SK-N-SH (cell line): ENCODE results near the gene FRMD5. TPM values are rescaled to one million over a fixed set of nuclear protein-coding genes. Genes with fewer than 3 reads are reported as not detected.
"Not testable (repeated sequence)": the region's sequence is repeated elsewhere in the genome, so short reads cannot be mapped to it uniquely, and the experiment has no call there.

ENCODE experiments used
- CTCF ChIA-PET: fragments of 300-600, 350-600 bp; formaldehyde crosslinking; extraction: SDS; loops from one replicate; lab custom pipeline; 2021; lab: Yijun Ruan, JAX
- POLR2A ChIA-PET: fragments of 350-600 bp; sonication (Branson Sonifier 250); formaldehyde crosslinking; extraction: SDS; loops from one replicate; lab custom pipeline; 2020; ENCODE audit warnings: antibody characterized with exemption, inconsistent platforms; lab: Yijun Ruan, JAX
- DNase-seq: peaks from one replicate; pipeline ENCODE4 v3.0.0; 2012
- H2AFZ ChIP-seq: fragments of 200-600 bp; sonication (generic); 2 replicates; pipeline ENCODE4 v1.8.1; 2016; ENCODE audit warnings: antibody characterized with exemption, mild to moderate bottlenecking, low read depth
- H3F3A ChIP-seq: fragments of 200-600 bp; sonication (generic); replicated peaks from 2 replicates; pipeline ENCODE3; 2016; ENCODE audit warnings: antibody characterized with exemption, mild to moderate bottlenecking; ENCODE audit not compliant: insufficient read depth
- H3K27ac ChIP-seq, 2 experiments: fragments of 200-500 bp in 1 of 2; fragments of 200-600 bp in 1 of 2; sonication (Bioruptor generic) in 1 of 2; sonication (generic), shearing (Covaris generic) in 1 of 2; 2 replicates each; pipeline versions ENCODE4 v1.5.1 to v1.6.1; 2014 to 2016; ENCODE audit warnings: low read depth in 2 of 2, inconsistent platforms in 1 of 2, low read length in 1 of 2, mild to moderate bottlenecking in 1 of 2, mixed read lengths in 1 of 2
- H3K27me3 ChIP-seq: fragments of 200-600 bp; sonication (generic), shearing (Covaris generic); 2 replicates; pipeline ENCODE4 v1.6.1; 2016; ENCODE audit warnings: mixed run types; ENCODE audit not compliant: insufficient read depth
- H3K36me3 ChIP-seq, 2 experiments: fragments of 200-500 bp in 1 of 2; fragments of 200-600 bp in 1 of 2; sonication (Bioruptor generic) in 1 of 2; sonication (generic) in 1 of 2; replicated peaks in 1 of 2; 2 replicates each; pipeline versions ENCODE3 to v1.5.1; 2014 to 2016; ENCODE audit warnings: low read length in 1 of 2, mild to moderate bottlenecking in 1 of 2; ENCODE audit not compliant: insufficient read depth in 2 of 2, control insufficient read depth in 1 of 2
- H3K4me1 ChIP-seq, 2 experiments: fragments of 200-500 bp in 1 of 2; fragments of 200-600 bp in 1 of 2; sonication (Bioruptor generic) in 1 of 2; sonication (generic), shearing (Covaris generic) in 1 of 2; 2 replicates each; pipeline versions ENCODE4 v1.5.1 to v1.6.1; 2014 to 2016; ENCODE audit warnings: low read depth in 1 of 2, low read length in 1 of 2, mixed run types in 1 of 2; ENCODE audit not compliant: insufficient read depth in 2 of 2, control insufficient read depth in 1 of 2
- H3K4me2 ChIP-seq: fragments of 200-600 bp; sonication (generic), shearing (Covaris generic); 2 replicates; pipeline ENCODE4 v1.6.1; 2017; ENCODE audit warnings: mixed run types
- H3K4me3 ChIP-seq, 2 experiments: fragments of 200-500 bp in 1 of 2; fragments of 200-600 bp in 1 of 2; sonication (Bioruptor generic) in 1 of 2; sonication (generic), shearing (Covaris generic) in 1 of 2; 2 replicates each; pipeline versions ENCODE4 v1.5.1 to v1.8.1; 2014 to 2016; ENCODE audit warnings: low read depth in 2 of 2, inconsistent platforms in 1 of 2, low read length in 1 of 2, mild to moderate bottlenecking in 1 of 2, mixed read lengths in 1 of 2, moderate library complexity in 1 of 2
- H3K79me2 ChIP-seq: fragments of 200-600 bp; sonication (generic); 2 replicates; pipeline ENCODE4 v1.8.1; 2017; ENCODE audit warnings: mild to moderate bottlenecking; ENCODE audit not compliant: insufficient read depth
- H3K9ac ChIP-seq: fragments of 200-600 bp; sonication (generic); 2 replicates; pipeline ENCODE4 v1.6.1; 2017; ENCODE audit warnings: mixed run types
- H3K9me2 ChIP-seq: fragments of 200-600 bp; sonication (generic); 2 replicates; pipeline ENCODE4 v1.6.1; 2017; ENCODE audit warnings: mixed run types
- H3K9me3 ChIP-seq: fragments of 200-600 bp; sonication (generic); 2 replicates; pipeline ENCODE4 v1.6.1; 2017; ENCODE audit warnings: mixed run types, mild to moderate bottlenecking, moderate library complexity
- H4K20me1 ChIP-seq: fragments of 200-600 bp; sonication (generic); 2 replicates; pipeline ENCODE4 v1.6.1; 2017; ENCODE audit warnings: mild to moderate bottlenecking, mixed run types; ENCODE audit not compliant: insufficient read depth
- CTCF ChIP-seq: fragments of 200-600 bp; sonication (generic); IDR thresholded peaks from 2 replicates; pipeline ENCODE4 v1.6.1; 2017; ENCODE audit warnings: antibody characterized with exemption, mild to moderate bottlenecking, moderate library complexity
- ELF1 ChIP-seq: IDR thresholded peaks from 2 replicates; pipeline ENCODE4 v1.4.0; 2012
- EP300 ChIP-seq, 2 experiments: IDR thresholded peaks; 2 replicates each; pipeline versions ENCODE4 v1.4.0 to v1.6.1; 2012; ENCODE audit warnings: borderline replicate concordance in 1 of 2, low read depth in 1 of 2, low read length in 1 of 2
- FOXJ3 ChIP-seq: sonication (generic); formaldehyde crosslinking; IDR thresholded peaks from 2 replicates; pipeline ENCODE4 v1.5.1; 2020; ENCODE audit warnings: mild to moderate bottlenecking, missing genetic modification reagents
- GABPA ChIP-seq: IDR thresholded peaks from 2 replicates; pipeline ENCODE4 v1.4.0; 2012; ENCODE audit warnings: low read depth, mild to moderate bottlenecking
- GATA2 ChIP-seq: sonication (generic); formaldehyde crosslinking; IDR thresholded peaks from 2 replicates; pipeline ENCODE4 v1.5.0; 2020; ENCODE audit warnings: mild to moderate bottlenecking, missing genetic modification reagents
- JUND ChIP-seq: IDR thresholded peaks from 2 replicates; pipeline ENCODE4 v1.4.0; 2012
- MEF2A ChIP-seq: IDR thresholded peaks from 2 replicates; pipeline ENCODE4 v1.4.0; 2012; ENCODE audit warnings: low read depth, borderline replicate concordance
- MXI1 ChIP-seq: IDR thresholded peaks from 2 replicates; pipeline ENCODE4 v1.6.1; 2012; ENCODE audit warnings: mild to moderate bottlenecking, low read depth, low read length, improper control_type of control experiment
- NFIC ChIP-seq: IDR thresholded peaks from 2 replicates; pipeline ENCODE4 v1.4.0; 2012; ENCODE audit warnings: borderline replicate concordance
- NRF1 ChIP-seq: IDR thresholded peaks from 2 replicates; pipeline ENCODE4 v1.6.1; 2012; ENCODE audit warnings: low read depth, mild to moderate bottlenecking, low read length
- RCOR1 ChIP-seq: fragments of 150-350 bp; IDR thresholded peaks from 2 replicates; pipeline ENCODE4 v1.6.1; 2017; ENCODE audit warnings: antibody characterized with exemption, low read length
- SMC3 ChIP-seq: IDR thresholded peaks from 2 replicates; pipeline ENCODE4 v1.6.1; 2012; ENCODE audit warnings: low read depth, low read length, improper control_type of control experiment
- TCF12 ChIP-seq: IDR thresholded peaks from 2 replicates; pipeline ENCODE4 v1.4.0; 2012
- TEAD4 ChIP-seq: IDR thresholded peaks from 2 replicates; pipeline ENCODE4 v1.4.0; 2012; ENCODE audit warnings: mild to moderate bottlenecking, borderline replicate concordance; ENCODE audit not compliant: insufficient read depth
- WGBS: methylation state at CpG from one replicate; pipeline ENCODE4 v1.1.6; 2017; ENCODE audit warnings: low lambda C conversion rate; 5-methylcytosine and 5-hydroxymethylcytosine counted together
- polyA plus RNA-seq, 3 experiments: library from polyadenylated mRNA; depleted of rRNA; stranded (reverse); fragments of >200 nt; gene quantifications; 2 replicates each; pipeline ENCODE4 v1.2.3, GENCODE V29; 2012

FRMD5 gene
- polyA plus RNA-seq, 1 of the 3 experiments (the other 2 are of a cell fraction): 24.8 TPM

GRCh38 chr15:43866636-43867035 is 328.4 kb downstream of the FRMD5 start:
- POLR2A ChIA-PET, H3K9ac ChIP-seq, H3K9me3 ChIP-seq, H3K4me2 ChIP-seq, H2AFZ ChIP-seq, H3K27me3 ChIP-seq, H3K79me2 ChIP-seq, H3K4me1 ChIP-seq, H3K4me3 ChIP-seq, DNase-seq, H4K20me1 ChIP-seq, H3K27ac ChIP-seq, H3K9me2 ChIP-seq: not testable (repeated sequence)
- H3F3A ChIP-seq: peaks cover 21% of the 10 kb centered on the region
- over 99% methylated on average over 10 of the region's 10 CpGs for WGBS
- CTCF ChIA-PET: interaction anchor here (1.6 kb wide), 1 partner anchor 37 kb away, joined by 6 read pairs; no protein-coding TSS in a partner anchor
- peaks cover 45 to 54% of the 10 kb centered on the region in 2 experiments for H3K36me3 ChIP-seq

- Histone ChIP-seq H4K20me1 (no peaks in the 10 kb centered on the region), H3K4me2 (no peak overlapping the region), H3K4me3 (no peak overlapping the region), H2AFZ (no peak overlapping the region), H3K36me3 (peaks cover 10 to 28% of the 10 kb centered on the region in 2 experiments), H3K9me2 (no peaks in the 10 kb centered on the region), H3K27me3 (no peaks in the 10 kb centered on the region), H3K9ac (no peak overlapping the region), H3K79me2 (no peaks in the 10 kb centered on the region), H3K4me1 (no peaks in the 10 kb centered on the region), H3F3A (peaks cover 16% of the 10 kb centered on the region), H3K9me3 (no peaks in the 10 kb centered on the region), H3K27ac (no peak overlapping the region)
- 96% methylated on average over 4 of the region's 4 CpGs for WGBS
- no peak for TF ChIP-seq ELF1
- no peak for TF ChIP-seq MEF2A
- no peak for TF ChIP-seq TCF12
- no peak for TF ChIP-seq CTCF
- ChIA-PET CTCF (interaction anchor here (0.5 to 1.1 kb wide), 3 partner anchors 13 to 642 kb away, joined by 3 read pairs; no protein-coding TSS in a partner anchor), POLR2A (no interaction called here)
- no peak for DNase-seq
Measured at GRCh38 chr15:43859546-43859945, 335.5 kb downstream of the FRMD5 start.

- Histone ChIP-seq H3F3A (peaks cover 10% of the 10 kb centered on the region), H3K9me2 (no peaks in the 10 kb centered on the region), H3K27me3 (no peaks in the 10 kb centered on the region), H3K9me3 (no peaks in the 10 kb centered on the region), H3K27ac (no peak overlapping the region)
- TF ChIP-seq ELF1 (no peak), NFIC (no peak), FOXJ3 (CRISPR knock-in tag) (no peak), GATA2 (no peak), TEAD4 (no peak), SMC3 (no peak), EP300 (IDR thresholded peaks at IDR 0.05; ENCODE audit: borderline replicate concordance in 1 of 2, low read depth in 1 of 2, low read length in 1 of 2) (no peak), JUND (no peak), NRF1 (no peak), MEF2A (no peak), RCOR1 (no peak), TCF12 (no peak), MXI1 (no peak), GABPA (no peak)
- TF ChIP-seq, all 33 proteins: peak for 0
- Histone ChIP-seq H3K4me1 (no peaks in the 10 kb centered on the region), H4K20me1 (no peaks in the 10 kb centered on the region), H3K79me2 (no peaks in the 10 kb centered on the region), H3K36me3 (peaks cover 6 to 33% of the 10 kb centered on the region in 2 experiments), H3K4me3 (no peak overlapping the region), H3K9ac (no peak overlapping the region), H3K4me2 (no peak overlapping the region), H2AFZ (no peak overlapping the region)
- 98% methylated on average over 6 of the region's 6 CpGs for WGBS
- CTCF ChIA-PET: no interaction called here
- POLR2A ChIA-PET: no interaction called here
- no peak for DNase-seq
Measured at GRCh38 chr15:43854801-43855200, 340.3 kb downstream of the FRMD5 start.
